RWPE1 (cell line): ENCODE results near the gene CCDC6.
"Not testable (repeated sequence)": the region's sequence is repeated elsewhere in the genome, so short reads cannot be mapped to it uniquely, and the experiment has no call there.

ENCODE experiments used
- CTCF ChIA-PET: fragments of 350-600 bp; sonication (Branson Sonifier 250); formaldehyde crosslinking; extraction: SDS; loops from one replicate; lab custom pipeline; 2021; lab: Yijun Ruan, JAX
- POLR2A ChIA-PET: fragments of 400-600 bp; formaldehyde crosslinking; extraction: SDS; loops from one replicate; lab custom pipeline; 2020; ENCODE audit warnings: antibody characterized with exemption; ENCODE audit not compliant: low non-redundant PET; lab: Yijun Ruan, JAX
- DNase-seq: peaks from one replicate; pipeline ENCODE4 v3.0.0; 2012; ENCODE audit warnings: low spot score
- H3K27ac ChIP-seq: fragments of 450-650 bp; 2 replicates; pipeline ENCODE4 v1.5.1; 2017
- TF ChIP-seq, protein P1 (sequence below): fragments of 450-650 bp; conservative IDR thresholded peaks from 2 replicates; pipeline ENCODE4 v1.5.1; 2017; ENCODE audit warnings: low read depth, mild to moderate bottlenecking

CCDC6 gene

GRCh38 chr10:59748834-59749233 is 157.5 kb downstream of the CCDC6 start:
- DNase-seq = no peak
- TF ChIP-seq, protein P1, sequence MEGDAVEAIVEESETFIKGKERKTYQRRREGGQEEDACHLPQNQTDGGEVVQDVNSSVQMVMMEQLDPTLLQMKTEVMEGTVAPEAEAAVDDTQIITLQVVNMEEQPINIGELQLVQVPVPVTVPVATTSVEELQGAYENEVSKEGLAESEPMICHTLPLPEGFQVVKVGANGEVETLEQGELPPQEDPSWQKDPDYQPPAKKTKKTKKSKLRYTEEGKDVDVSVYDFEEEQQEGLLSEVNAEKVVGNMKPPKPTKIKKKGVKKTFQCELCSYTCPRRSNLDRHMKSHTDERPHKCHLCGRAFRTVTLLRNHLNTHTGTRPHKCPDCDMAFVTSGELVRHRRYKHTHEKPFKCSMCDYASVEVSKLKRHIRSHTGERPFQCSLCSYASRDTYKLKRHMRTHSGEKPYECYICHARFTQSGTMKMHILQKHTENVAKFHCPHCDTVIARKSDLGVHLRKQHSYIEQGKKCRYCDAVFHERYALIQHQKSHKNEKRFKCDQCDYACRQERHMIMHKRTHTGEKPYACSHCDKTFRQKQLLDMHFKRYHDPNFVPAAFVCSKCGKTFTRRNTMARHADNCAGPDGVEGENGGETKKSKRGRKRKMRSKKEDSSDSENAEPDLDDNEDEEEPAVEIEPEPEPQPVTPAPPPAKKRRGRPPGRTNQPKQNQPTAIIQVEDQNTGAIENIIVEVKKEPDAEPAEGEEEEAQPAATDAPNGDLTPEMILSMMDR = no peak
- POLR2A ChIA-PET = no interaction called here
- CTCF ChIA-PET = interaction anchor here (0.6 to 1.0 kb wide), 2 partner anchors 126 to 1237 kb away, joined by 3 to 4 read pairs; no protein-coding TSS in a partner anchor
- no peak overlapping the region for H3K27ac ChIP-seq

GRCh38 chr10:59745163-59745650 is 161.1 kb downstream of the CCDC6 start:
- TF ChIP-seq, protein P1 = no peak
- DNase-seq = no peak
- no peak overlapping the region for H3K27ac ChIP-seq
- ChIA-PET CTCF (no interaction called here), POLR2A (no interaction called here)

GRCh38 chr10:59744762-59745161 is 161.6 kb downstream of the CCDC6 start:
- POLR2A ChIA-PET, DNase-seq, CTCF ChIA-PET, H3K27ac ChIP-seq: not testable (repeated sequence)

- DNase-seq, CTCF ChIA-PET, POLR2A ChIA-PET, H3K27ac ChIP-seq: not testable (repeated sequence)
These were observed 162.2 kb downstream of the CCDC6 start for GRCh38 chr10:59744156-59744555.

DNA sequence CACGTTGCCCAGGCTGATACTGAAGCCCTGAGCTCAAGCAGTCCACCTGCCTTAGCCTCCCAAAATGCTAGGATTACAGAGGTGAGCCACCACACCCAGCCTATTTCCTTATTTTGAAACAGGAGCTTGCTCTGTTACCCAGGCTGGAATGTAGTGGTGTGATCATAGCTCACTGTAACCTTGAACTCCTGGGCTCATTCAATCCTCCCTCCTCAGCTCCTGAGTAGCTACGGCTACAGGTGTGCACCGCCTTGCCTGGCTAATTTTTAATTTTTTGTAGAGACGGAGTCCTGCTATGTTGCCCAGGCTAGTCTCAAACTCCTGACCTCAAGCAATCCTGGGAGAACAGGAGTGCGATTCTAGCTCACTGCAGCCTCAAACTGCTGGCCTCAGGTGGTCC is 164.8 kb downstream of the CCDC6 start:
- TF ChIP-seq, protein P1 = no peak
- CTCF ChIA-PET = no interaction called here

GRCh38 chr10:59741048-59741447 is 165.3 kb downstream of the CCDC6 start:
- H3K27ac ChIP-seq = no peak overlapping the region
- TF ChIP-seq, protein P1 = no peak
- ChIA-PET CTCF (interaction anchor here (0.7 kb wide), 1 partner anchor 794 kb away, joined by 3 read pairs; no protein-coding TSS in a partner anchor), POLR2A (no interaction called here)
- no peak for DNase-seq

More for the DNA sequence above, 164.8 kb downstream of the CCDC6 start:
- DNase-seq = no peak
- H3K27ac ChIP-seq = no peak overlapping the region
- POLR2A ChIA-PET = no interaction called here
